ENCODE measurements around the gene GALM.
"Not testable (repeated sequence)": the region's sequence is repeated elsewhere in the genome, so short reads cannot be mapped to it uniquely, and the experiment has no call there.

GALM gene

DNA sequence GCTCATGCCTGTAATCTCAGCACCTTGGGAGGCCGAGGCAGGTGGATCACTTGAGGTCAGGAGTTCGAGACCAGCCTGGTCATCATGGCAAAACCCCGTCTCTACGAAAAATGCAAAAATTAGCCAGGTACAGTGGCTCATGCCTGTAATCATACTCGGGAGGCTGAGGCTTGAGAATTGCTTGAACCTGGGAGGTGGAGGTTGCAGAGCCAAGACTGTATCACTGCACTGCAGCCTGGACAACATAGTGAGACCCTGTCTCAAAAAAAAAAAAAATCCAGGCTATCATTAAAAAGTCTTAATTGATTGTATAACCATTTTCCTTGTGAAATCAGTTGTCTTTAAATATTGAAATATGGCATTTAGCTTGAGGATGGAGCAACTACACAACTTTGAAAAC, 15.0 kb downstream of the GALM start:
- not testable (repeated sequence) for DNase-seq (ENCODE audit: low read depth in 2 of 2)

DNA sequence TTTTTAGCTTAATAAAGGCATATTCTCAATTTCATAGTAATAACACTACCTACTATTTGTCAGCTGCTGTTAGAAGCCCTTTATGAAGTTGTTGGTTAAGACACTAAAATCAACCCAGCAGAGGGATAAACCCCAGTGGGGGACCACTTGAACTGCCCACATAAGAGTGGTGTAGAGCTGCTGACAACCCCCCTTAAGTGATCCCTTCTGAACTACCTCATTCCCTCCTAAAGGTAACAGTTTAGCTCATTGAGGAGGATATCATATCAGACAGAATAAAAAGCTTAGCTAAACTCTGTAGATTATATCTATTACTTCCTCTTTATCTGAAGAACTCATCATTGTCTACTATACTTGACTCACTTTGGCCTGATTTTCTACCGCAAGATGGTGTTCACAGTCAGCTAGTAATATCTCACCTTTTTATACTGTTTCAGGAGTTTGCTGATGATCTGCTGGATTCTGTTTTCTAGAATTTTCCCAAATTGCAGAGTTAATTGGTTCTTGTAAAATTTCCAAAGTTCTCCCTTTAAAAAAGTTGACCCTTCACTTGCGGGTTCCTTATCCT, 16.2 kb downstream of the GALM start:
- DNase-seq (ENCODE audit: low read depth in 2 of 2) = no peak

- not testable (repeated sequence) for DNase-seq (ENCODE audit: low read depth in 2 of 2)
These were observed 16.7 kb downstream of the GALM start for GRCh38 chr2:38682620-38683019.

DNA sequence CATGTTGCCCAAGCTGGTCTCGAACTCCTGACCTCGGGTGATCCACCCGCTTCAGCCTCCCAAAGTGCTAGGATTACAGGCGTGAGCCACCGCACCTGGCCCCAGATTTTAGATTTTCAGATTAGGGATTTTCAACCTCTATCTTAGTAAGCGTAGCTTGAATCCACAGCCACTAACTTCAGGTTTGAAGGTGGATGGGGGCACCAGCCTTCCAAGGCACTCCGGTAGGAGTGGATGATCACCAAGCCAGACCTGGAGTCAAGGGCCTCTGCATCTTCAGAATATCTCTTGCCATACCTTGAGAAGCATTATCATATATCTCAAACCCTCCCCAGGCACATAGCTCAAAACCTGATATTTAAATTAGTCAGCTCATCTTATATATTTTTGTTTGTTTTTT, 17.9 kb downstream of the GALM start:
- no peak for DNase-seq (ENCODE audit: low read depth in 2 of 2)

- no peak for DNase-seq (ENCODE audit: low read depth in 2 of 2)
These were observed 19.3 kb downstream of the GALM start for GRCh38 chr2:38685116-38685735.

GRCh38 chr2:38690499-38691420, 24.8 kb downstream of the GALM start:
- DNase-seq (ENCODE audit: low read depth in 2 of 2) = no peak

DNA sequence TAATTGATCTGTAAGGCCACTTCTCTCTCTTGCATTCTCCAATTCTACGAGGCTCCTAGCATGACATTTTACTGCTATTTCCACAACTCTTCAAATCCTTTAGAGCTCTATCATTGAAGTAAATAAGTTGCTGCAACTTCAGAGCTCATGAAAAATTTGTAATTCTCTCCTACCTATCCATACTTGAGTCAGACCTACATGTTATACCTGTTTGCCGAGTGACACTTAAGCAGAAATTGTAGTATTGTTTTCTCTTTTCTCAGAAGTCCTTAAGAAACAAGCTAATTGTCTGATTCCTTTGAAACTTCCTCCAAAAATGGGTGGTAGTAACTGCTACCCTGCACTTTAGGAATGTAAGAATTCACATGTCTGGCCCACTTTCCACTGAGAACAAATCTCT, 26.1 kb downstream of the GALM start:
- DNase-seq (ENCODE audit: low read depth in 2 of 2) = no peak

DNA sequence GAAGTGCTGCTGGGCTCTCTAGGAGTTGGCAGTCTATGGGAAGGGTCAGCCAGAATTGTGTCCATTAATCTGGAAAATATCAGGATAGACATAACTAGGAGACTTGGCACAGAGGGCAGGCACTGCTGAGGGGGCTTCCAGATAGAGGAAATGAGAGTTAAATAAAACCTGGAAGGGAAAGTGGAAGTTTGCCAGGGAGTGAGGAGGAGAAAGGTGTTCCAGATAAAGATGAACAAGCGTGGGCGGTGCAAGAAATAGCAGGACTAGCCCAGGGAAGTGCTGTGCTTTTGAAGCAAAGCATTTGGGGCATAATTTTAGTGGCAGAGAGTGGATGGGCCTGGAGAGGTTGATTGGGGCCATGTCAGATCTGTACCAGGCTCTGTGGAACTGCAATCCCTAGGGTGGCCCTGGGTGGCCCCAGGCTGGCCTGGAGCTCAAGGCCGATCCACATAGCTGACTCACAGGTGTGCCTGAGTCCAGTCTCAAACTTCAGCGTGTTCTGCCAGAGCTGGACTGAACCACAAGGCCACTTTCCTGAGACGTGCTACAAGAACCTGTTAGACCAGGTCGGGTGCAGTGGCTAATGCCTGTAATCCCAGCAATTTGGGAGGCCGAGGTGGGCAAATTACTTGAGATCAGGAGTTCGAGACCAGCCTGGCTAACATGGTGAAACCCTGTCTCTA, 26.9 kb downstream of the GALM start:
- no peak for DNase-seq (ENCODE audit: low read depth in 2 of 2)

GRCh38 chr2:38697116-38697840, 31.4 kb downstream of the GALM start:
- no peak for DNase-seq (ENCODE audit: low read depth in 2 of 2)

DNA sequence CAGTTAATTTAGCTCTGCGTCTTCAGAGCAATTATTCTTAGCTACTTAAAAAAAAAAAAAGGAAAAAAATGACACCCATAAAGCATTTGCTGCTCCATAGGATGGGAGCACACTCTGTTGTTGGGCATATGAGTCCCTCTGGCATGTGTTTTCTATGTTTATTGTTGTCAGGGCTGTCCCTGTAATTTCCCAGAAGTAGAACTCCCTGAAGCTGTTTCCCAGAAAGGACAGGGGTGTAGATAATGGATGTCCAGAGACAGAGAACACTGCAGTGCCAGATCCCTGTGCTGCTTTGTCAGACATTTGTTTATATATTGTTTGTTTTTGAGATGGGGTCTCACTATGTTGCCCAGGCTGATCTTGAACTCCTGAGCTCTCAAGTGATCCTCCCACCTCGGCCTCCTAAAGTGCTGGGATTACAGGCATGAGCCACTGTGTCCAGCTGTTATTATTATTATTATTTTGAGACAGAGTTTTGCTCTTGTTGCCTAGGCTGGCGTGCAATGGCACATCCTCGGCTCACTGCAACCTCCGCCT, 32.6 kb downstream of the GALM start:
- DNase-seq (ENCODE audit: low read depth in 2 of 2) = no peak

DNA sequence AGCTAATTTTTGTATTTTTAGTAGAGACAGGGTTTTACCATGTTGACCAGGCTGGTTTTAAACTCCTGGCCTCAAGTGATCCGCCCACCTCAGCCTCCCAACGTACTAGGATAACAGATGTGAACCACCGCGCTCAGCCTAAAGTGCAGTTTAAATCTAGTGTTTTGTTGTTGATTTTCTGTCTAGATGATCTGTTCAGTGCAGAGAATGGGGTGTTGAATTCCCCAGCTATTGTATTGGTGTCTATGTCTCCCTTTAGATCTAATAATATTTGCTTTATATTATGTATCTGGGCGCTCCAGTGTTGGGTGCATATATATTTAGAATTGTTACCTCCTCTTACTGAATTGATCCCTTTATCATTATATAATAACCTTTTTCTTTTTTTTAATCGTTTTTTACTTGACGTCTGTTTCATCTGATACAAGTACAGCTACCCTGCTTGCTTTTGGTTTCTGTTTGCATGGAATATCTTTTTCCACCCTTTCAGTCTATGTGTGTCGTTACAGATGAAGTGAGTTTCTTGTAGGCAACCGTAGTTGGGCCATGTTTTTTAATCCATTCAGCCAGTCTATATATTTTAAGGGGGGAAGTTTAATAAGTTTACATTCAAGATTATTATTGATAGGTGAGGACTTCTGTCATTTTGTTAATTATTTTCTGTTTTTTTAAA, 34.3 kb downstream of the GALM start:
- DNase-seq (ENCODE audit: low read depth in 2 of 2) = no peak

GRCh38 chr2:38700881-38701458, 35.1 kb downstream of the GALM start:
- DNase-seq (ENCODE audit: low read depth in 2 of 2) = no peak

- DNase-seq (ENCODE audit: low read depth in 2 of 2) = no peak
These were observed 35.6 kb downstream of the GALM start for GRCh38 chr2:38701542-38701941.

DNA sequence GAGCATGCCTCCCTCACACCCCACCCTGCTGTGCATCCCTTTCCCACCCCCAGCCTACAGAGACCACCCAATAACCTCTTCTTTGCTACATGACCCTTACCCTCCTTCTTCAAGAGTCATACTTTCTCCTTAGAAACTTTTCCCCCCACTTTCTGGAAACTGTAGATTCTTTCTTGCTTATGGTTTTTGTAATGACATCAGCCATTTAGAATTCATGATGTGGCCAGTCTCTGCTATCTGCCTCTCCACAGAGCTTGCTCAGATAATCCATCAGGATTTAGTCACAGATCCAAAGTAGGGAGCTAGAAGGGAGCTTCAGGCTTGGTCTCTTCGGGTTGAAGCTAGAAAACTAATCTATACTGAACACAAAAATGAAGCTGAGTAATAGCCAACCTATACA, 36.5 kb downstream of the GALM start:
- no peak for DNase-seq (ENCODE audit: low read depth in 2 of 2)

GRCh38 chr2:38703336-38703735, 37.4 kb downstream of the GALM start:
- not testable (repeated sequence) for DNase-seq (ENCODE audit: low read depth in 2 of 2)

GRCh38 chr2:38704664-38705063, 38.8 kb downstream of the GALM start:
- DNase-seq (ENCODE audit: low read depth in 2 of 2) = no peak

DNA sequence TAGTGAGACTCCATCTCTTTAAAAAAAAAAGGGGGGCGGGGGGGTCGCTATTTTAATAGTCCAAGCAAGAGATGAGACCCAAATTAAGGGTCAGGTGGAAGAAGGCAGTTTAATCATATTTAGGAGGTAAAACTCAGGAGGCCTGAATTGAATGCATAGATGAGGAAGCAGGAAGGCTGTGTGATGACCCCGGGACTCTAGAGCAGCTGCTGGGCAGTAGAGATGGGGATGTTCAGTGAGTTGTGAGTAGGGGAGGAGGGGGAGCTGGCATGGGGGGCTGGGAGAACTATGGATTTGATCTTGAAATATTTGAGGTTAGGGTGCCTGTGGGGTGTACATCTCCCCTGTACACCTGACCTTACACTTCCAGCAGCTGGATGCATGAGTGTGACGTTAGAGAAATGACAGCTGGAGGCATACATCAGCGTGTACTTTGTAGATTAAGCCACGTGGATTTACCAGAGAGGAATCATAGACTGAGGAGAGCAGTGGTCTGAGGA, 41.0 kb downstream of the GALM start:
- DNase-seq (ENCODE audit: low read depth in 2 of 2) = no peak

DNA sequence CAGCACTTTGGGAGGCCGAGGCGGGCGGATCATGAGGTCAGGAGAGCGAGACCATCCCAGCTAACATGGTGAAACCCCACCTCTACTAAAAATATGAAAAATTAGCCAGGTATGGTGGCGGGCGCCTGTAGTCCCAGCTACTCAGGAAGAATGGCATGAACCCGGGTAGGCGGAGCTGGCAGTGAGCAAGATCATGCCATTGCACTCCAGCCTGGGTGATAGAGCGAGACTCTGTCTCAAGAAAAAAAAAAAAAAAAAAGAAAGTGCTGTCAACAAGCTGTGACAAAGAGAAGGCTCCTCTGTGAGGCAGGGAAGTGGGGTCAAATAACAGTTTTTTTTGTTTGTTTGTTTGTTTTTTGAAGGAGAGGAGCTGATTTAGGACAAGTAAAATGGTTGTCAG, 42.6 kb downstream of the GALM start:
- not testable (repeated sequence) for DNase-seq (ENCODE audit: low read depth in 2 of 2)

DNA sequence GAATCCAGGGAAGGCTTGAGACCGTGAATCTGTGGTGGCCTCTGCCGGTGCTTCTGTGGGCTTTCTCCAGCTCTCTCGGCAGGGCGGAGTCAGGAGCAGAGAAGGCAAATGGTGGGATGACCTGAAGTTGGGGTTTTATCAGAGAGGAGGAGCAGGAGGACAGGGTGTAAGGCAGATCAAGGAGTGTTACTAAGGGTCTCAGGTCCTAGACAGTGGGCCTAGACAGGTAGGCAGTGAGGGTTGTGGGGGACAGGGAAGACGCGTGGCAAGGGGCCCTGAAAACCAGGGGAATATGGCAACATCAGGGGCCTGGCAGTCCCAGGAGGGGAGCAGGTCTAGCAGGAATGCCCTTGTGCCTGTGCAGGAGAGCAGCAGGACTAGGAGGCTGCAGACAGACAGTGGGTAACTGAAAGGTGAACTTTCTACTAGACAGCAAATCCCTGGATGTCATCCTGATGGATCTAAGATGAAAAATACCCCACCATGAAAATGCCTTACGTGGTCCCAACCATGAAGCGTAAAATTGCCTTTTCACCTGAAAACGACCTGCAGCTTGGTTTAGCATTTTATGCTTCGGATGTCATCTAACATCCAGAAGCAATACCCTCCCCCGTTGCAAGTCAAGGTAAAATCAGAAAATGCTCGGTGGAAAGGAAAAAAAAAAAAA, 43.1 kb downstream of the GALM start:
- DNase-seq (ENCODE audit: low read depth in 2 of 2) = no peak
